ENCODE results near the gene MTARC2.

MTARC2 gene

GRCh38 chr1:220761688-220762427 is 13.7 kb downstream of the MTARC2 start:
- no peak for DNase-seq (ENCODE audit: low read depth in 1 of 2, low spot score in 1 of 2)
- in situ Hi-C loops (cut with HindIII; ENCODE audit: low pct_unique_long_range_greater_than_20kb, low sequenced_read_pairs), result no loop called here
- TF ChIP-seq JUND (IDR thresholded peaks at IDR 0.05; ENCODE audit: low read depth), result no peak

- no peak for TF ChIP-seq JUND (IDR thresholded peaks at IDR 0.05; ENCODE audit: low read depth)
- in situ Hi-C loops (cut with HindIII; ENCODE audit: low pct_unique_long_range_greater_than_20kb, low sequenced_read_pairs), result no loop called here
- no peak for DNase-seq (ENCODE audit: low read depth in 1 of 2, low spot score in 1 of 2)
Measured at GRCh38 chr1:220764757-220765156, 16.6 kb downstream of the MTARC2 start.

- TF ChIP-seq JUND (IDR thresholded peaks at IDR 0.05; ENCODE audit: low read depth), result no peak
- no peak for DNase-seq (ENCODE audit: low read depth in 1 of 2, low spot score in 1 of 2)
- in situ Hi-C loops (cut with HindIII; ENCODE audit: low pct_unique_long_range_greater_than_20kb, low sequenced_read_pairs), result no loop called here
Measured at GRCh38 chr1:220767312-220768125, 19.4 kb downstream of the MTARC2 start.

GRCh38 chr1:220768126-220768601 is 20.0 kb downstream of the MTARC2 start:
- TF ChIP-seq JUND (IDR thresholded peaks at IDR 0.05; ENCODE audit: low read depth), result no peak
- in situ Hi-C loops (cut with HindIII; ENCODE audit: low pct_unique_long_range_greater_than_20kb, low sequenced_read_pairs), result no loop called here
- no peak for DNase-seq (ENCODE audit: low read depth in 1 of 2, low spot score in 1 of 2)

- DNase-seq (ENCODE audit: low read depth in 1 of 2, low spot score in 1 of 2), result no peak
- in situ Hi-C loops (cut with HindIII; ENCODE audit: low pct_unique_long_range_greater_than_20kb, low sequenced_read_pairs), result no loop called here
- no peak for TF ChIP-seq JUND (IDR thresholded peaks at IDR 0.05; ENCODE audit: low read depth)
Measured at GRCh38 chr1:220769205-220769604, 21.1 kb downstream of the MTARC2 start.

- in situ Hi-C loops (cut with HindIII; ENCODE audit: low pct_unique_long_range_greater_than_20kb, low sequenced_read_pairs), result no loop called here
- no peak for TF ChIP-seq JUND (IDR thresholded peaks at IDR 0.05; ENCODE audit: low read depth)
- no peak for DNase-seq (ENCODE audit: low read depth in 1 of 2, low spot score in 1 of 2)
Measured at GRCh38 chr1:220770245-220770913, 22.3 kb downstream of the MTARC2 start.

GRCh38 chr1:220772846-220773245 is 24.7 kb downstream of the MTARC2 start:
- no peak for DNase-seq (ENCODE audit: low read depth in 1 of 2, low spot score in 1 of 2)
- in situ Hi-C loops (cut with HindIII; ENCODE audit: low pct_unique_long_range_greater_than_20kb, low sequenced_read_pairs), result no loop called here
- TF ChIP-seq JUND (IDR thresholded peaks at IDR 0.05; ENCODE audit: low read depth), result no peak

- in situ Hi-C loops (cut with HindIII; ENCODE audit: low pct_unique_long_range_greater_than_20kb, low sequenced_read_pairs), result no loop called here
- TF ChIP-seq JUND (IDR thresholded peaks at IDR 0.05; ENCODE audit: low read depth), result no peak
- DNase-seq (ENCODE audit: low read depth in 1 of 2, low spot score in 1 of 2), result peak; percentile 31 to 52
Measured at GRCh38 chr1:220775240-220775853, 27.2 kb downstream of the MTARC2 start.

GRCh38 chr1:220776254-220776653 is 28.1 kb downstream of the MTARC2 start:
- no peak for DNase-seq (ENCODE audit: low read depth in 1 of 2, low spot score in 1 of 2)
- TF ChIP-seq JUND (IDR thresholded peaks at IDR 0.05; ENCODE audit: low read depth), result no peak
- in situ Hi-C loops (cut with HindIII; ENCODE audit: low pct_unique_long_range_greater_than_20kb, low sequenced_read_pairs), result no loop called here

GRCh38 chr1:220776720-220777326 is 28.7 kb downstream of the MTARC2 start:
- no peak for TF ChIP-seq JUND (IDR thresholded peaks at IDR 0.05; ENCODE audit: low read depth)
- in situ Hi-C loops (cut with HindIII; ENCODE audit: low pct_unique_long_range_greater_than_20kb, low sequenced_read_pairs), result no loop called here
- DNase-seq (ENCODE audit: low read depth in 1 of 2, low spot score in 1 of 2), result peak; percentile 81 to 86

GRCh38 chr1:220783453-220783852 is 35.3 kb downstream of the MTARC2 start:
- in situ Hi-C loops (cut with HindIII; ENCODE audit: low pct_unique_long_range_greater_than_20kb, low sequenced_read_pairs), result no loop called here
- DNase-seq (ENCODE audit: low read depth in 1 of 2, low spot score in 1 of 2), result no peak
- TF ChIP-seq JUND (IDR thresholded peaks at IDR 0.05; ENCODE audit: low read depth), result no peak

GRCh38 chr1:220784751-220785150 is 36.6 kb downstream of the MTARC2 start:
- DNase-seq (ENCODE audit: low read depth in 1 of 2, low spot score in 1 of 2), result no peak
- in situ Hi-C loops (cut with HindIII; ENCODE audit: low pct_unique_long_range_greater_than_20kb, low sequenced_read_pairs), result no loop called here
- TF ChIP-seq JUND (IDR thresholded peaks at IDR 0.05; ENCODE audit: low read depth), result no peak
